Muscle of back (tissue), 11 donors: Measurements from ENCODE around the gene RABIF. TPM values are rescaled to one million over a fixed set of nuclear protein-coding genes. Genes with fewer than 3 reads are reported as not detected.

Experiments
- DNase-seq, 3 donors: peaks; one replicate each; pipeline versions ENCODE4 v3.0.0 to v3.0.0-alpha.2; 2013
- polyA plus RNA-seq, 10 donors: library from polyadenylated mRNA; unstranded; fragments of 120-200 nt; gene quantifications; one replicate each; pipeline ENCODE4 v1.2.1, GENCODE V29; 2013; ENCODE audit not compliant: insufficient read length in 10 of 10

Gene RABIF
- polyA plus RNA-seq, 10 donors: 5.8 to 7.9 (median 7.2) TPM

- DNase-seq: no peak
These were observed 8.9 kb downstream of the RABIF start for GRCh38 chr1:202880062-202880461.

DNA sequence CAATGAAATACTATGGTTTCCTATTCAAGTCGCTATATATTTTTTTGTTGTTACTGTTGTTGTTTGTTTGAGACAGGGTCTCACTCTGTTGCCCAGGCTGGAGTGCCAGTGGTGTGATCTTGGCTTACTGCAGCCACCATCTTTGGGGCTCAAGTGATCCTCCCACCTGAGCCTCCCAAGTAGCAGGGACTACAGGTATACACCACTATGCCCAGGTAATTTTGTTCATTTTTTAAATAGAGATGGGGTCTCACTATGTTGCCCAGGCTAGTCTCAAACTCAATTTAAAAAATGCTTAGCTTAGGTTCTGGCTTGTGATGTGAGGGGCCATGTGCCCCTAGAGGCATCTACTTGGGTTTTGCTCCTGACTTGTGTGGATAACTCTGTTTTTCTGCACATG, 9.8 kb downstream of the RABIF start:
- no peak for DNase-seq

DNA sequence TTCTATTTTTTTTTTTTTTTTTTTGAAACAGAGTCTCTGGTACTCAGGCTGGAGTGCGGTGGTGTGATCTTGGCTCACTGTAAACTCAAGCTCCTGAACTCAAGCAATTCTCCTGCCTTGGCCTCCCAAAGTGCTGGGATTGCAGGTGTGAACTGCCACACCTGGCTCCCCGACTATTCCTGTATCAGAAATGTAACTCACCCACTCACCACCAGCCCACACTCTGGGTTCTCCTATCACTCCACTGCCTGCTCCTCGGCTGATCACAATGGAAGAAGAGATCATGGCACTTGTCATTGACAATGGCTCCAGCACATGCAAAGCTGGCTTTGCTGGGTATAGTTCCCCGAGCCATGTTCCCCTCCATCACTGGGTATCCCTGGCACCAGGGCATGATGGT, 15.9 kb downstream of the RABIF start:
- DNase-seq: no peak

- no peak for DNase-seq
These were observed 17.6 kb downstream of the RABIF start for GRCh38 chr1:202871367-202871766.

GRCh38 chr1:202862679-202863560, 26.0 kb downstream of the RABIF start:
- DNase-seq: no peak

GRCh38 chr1:202861420-202862132, 27.4 kb downstream of the RABIF start:
- peak; percentile 77 to 92 (median 81) for DNase-seq

DNA sequence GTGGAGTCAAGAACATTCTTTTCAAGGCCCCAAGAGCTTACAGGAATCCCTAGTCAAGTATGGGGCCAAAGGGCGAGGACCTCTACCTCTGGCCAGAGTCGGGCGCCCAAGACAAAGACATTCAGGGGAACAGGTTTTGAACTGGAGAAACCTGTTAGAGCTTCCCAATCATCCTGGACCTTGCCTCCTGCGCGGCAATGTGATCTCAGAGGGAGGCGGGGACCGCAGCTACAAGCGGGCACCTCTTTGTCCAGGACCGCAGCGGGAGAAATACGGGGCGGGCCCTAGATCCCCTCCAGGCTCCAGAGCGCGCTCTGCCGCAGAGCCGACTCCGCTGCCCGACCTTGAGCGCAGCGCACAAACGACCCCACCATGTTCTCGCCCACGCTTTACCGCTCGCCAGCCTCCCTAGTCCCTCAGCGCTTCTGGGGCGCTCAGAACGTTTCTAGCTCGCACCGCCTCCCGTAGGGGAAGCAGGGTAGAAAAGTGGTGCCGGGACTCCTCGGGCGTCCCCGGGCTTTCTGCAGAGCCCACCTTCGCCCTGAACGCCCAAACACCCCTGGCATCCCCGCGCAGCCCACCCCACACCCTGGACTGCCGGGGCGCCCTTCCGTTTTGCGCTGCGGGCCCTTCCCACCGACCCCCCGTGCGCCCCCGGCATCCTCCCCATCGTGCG, 28.1 kb downstream of the RABIF start:
- peak; percentile 4 to 62 (median 19) for DNase-seq

DNA sequence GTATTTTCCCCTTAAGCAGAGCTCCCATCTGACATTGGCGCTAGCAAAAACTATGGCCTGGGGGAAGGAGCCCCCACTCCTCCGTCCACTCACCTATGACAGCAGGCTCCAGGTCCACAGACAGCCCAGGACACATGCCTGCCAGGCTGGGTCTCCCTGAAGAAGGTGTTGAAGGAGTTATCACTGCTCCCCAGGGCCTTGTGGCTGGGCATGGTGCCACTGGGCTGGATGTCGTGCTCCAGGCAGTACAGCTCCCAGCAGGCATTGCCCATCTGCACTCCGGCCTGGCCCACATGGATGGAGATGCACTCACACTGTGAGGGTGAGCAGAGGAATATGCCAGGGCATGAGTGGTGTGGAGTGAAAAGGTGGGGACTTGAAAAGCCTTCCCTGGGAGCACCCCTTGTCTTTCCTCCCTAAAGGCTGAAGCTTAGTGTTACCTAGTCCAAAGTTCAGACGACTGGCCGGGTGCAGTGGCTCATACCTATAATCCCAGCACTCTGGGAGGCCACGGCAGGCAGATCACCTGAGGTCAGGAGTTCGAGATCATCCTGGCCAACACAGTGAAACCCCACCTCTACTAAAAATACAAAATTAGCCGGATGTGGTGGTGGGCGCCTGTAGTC, 30.0 kb downstream of the RABIF start:
- DNase-seq: no peak

DNA sequence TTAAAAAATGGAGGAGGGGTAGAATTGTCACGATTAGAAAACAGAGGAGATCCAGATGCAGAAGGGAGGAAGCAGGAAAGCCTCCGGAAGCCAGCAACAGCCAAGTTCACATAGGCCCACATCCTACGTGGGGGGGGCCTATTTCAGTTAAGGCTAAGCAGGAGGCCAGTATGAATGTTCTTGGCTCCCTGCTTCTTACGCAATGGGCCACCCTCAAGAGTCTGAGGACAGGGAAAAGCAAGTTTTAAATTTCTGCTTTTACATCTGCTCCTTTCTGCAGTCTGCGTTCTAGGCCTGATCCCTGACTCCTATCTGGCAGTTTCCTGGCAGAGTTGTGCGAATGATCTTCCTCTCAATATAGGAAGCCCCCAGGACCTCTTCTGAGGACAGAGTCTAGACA, 30.6 kb downstream of the RABIF start:
- DNase-seq: peak; percentile 9 to 80 (median 30)

DNA sequence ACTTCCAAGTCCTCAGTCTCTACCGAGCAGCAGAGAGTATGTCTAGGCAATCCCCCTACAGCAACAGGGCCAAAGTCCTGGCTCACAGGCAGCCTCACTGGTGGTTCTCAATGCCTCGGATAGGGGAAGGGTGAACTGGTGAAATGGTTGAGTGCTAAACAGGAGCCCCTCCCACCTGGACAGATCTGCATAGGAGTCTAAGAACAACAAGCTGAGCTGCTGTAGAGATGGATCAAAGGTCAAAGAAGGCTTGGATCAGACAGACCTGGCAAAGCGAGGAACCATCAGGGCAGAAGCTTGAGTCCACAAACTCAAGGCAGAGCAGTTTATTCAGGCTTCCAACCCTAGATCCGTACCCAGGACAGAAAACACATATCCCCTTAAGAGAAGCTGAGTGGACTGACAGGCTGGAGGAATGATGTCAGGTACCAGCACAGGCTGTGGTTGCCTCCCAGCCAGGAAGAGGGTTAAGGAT, 31.8 kb downstream of the RABIF start:
- DNase-seq: no peak

- DNase-seq: no peak
These were observed 32.9 kb downstream of the RABIF start for GRCh38 chr1:202856014-202856413.

- no peak for DNase-seq
These were observed 34.2 kb downstream of the RABIF start for GRCh38 chr1:202854787-202855186.

DNA sequence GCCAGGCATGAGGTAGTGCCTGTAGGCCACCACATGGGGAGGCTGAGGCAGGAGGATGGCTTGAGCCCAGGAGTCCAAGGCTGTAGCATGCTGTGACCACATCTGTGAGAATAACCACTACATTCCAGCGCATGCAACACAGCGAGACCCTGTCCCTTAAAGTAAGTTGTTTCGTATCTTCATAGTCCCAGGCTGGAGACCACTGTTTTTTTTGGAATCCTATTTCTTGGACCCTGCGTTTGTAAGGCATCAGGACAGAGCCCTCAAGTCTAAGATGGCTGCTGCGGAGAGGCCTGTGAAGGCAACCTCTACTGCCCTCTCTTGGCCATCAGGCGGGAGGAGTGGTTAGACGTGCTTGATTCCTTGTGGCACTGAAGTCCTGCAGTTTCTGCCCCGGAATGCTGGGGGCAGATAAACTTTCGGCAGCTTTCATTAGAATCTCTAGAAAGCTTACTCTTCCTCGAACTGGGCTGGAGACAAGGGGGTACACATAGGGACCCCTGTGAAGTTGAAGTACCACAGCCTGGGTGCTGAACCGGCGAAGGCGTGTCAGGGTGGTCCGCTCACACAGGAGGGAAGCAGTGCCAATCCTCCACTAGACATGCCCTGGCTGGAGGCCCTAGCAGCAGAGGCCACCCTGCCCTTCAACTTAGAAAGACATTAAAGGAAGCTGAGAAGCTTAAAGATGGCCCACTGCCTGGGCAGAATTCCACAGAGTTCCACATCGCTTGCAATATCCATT, 36.6 kb downstream of the RABIF start:
- DNase-seq: peak in 2 of 3 donors; percentile 7 to 32

DNA sequence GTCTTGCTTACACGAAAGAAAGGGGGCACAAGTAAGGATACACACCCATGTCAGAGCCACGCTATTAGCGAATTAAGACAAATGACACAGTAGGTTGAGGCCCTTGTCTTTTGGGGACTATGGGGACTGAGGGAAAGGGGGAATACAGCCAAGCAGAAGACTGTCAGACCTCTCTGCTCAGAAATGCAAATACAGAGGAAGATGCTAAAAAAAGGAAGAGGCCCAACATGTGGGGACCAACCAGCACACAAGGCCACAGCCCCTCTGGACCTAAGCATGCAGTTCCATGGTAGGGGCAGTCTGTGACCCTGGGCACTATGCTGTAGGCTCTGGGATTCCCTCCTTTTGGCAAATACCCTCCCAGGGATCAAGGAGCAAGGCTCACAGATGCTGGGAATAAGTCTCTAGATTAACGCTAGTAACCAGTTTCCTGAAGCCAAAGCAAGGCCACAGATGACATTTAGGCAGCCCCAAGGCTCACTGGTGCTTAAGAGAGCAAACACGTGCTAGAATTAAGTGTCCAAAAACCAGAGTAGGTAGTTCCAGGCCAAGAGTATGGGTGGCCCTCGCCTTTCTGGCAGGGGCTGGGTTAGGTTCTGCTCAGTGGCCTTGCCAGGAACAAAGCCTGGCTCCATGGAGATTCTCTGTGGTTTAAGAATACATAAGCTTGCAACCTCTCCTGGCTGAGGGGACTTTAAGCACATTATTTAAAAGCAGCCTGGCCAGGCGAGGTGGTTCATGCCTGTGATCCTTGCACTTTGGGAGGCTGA, 38.2 kb downstream of the RABIF start:
- DNase-seq: peak in 1 of 3 donors; percentile 27

DNA sequence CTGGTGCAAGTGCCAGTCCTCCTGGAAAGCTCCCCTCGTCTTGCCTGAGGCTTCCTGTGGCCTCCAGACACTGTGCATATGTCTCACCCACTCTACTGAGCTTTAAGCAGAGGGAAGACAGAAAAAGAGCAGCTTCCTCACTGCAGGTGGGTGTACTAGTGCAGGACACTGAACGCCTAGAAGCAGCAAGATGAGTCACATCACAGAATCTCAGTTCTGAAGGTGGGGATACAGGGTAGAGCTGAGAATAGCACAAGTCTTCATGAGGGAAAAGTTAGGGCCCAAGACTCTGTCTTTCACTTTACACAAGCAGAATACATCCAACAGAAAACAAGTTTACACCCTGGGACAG, 40.8 kb downstream of the RABIF start:
- DNase-seq: no peak

DNA sequence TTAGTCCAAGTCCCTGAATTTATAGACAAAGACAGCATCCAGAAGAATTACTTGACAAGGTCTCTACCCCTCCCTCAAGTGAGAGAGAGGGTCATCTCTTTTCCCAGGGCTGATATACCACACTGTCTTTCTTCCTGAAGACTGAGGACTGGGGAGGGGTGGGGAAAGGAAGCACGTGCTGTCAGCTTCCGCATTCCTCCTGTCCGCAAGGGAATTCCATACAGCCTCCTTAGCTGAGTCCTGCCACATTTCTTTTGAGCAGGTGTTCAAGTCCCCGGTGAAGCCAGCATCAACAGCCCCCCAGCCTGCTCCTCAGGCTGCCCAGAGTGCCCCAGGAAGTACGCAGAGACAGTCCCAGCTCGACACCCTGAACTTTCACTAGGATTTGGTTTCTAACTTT, 44.0 kb downstream of the RABIF start:
- DNase-seq: no peak

DNA sequence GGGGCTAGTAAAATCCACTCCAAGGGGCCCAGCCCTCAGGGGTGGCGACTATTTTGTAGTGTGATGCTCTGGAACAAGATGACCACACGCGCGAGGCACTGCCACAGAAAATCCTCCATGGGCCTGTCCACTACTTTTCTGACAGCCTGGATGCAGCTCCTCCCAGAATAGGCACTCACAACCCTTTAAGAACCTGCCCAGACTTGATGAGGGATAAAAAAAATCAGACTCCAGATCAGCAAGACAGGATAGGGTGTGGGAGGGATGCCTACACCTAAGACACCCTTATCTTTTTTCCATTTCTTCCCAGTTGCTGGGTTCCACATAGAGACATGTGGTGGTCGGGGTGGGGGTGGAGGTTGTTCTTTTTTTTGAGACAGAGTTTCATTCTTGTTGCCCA, 44.7 kb downstream of the RABIF start:
- DNase-seq: no peak

DNA sequence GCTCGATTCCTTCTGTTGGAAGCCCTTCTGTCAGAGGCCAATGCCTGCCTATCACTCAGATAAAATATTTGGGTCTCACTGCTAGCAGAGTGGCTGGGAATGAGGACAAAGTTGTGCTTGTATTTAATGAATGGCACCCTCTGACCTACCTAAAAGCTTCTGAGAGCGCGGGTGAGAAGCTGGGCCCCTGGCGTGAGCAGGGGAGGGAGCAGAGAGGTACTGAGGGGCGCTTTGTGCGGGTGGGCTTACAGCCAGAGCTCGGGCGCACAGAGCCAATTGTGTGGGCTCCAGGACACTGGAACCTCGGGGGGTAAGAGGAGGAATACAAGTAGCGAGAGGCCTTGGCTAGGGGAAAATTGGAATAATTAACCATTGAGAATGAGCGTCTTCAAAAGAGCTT, 45.9 kb downstream of the RABIF start:
- DNase-seq: no peak

- no peak for DNase-seq
These were observed 51.1 kb downstream of the RABIF start for GRCh38 chr1:202837746-202838262.
